Measurements from ENCODE around the gene PPP1R9B.
A peak's percentile ranks its signal among the peaks of the same experiment; 100 is the strongest.

Gene PPP1R9B

DNA sequence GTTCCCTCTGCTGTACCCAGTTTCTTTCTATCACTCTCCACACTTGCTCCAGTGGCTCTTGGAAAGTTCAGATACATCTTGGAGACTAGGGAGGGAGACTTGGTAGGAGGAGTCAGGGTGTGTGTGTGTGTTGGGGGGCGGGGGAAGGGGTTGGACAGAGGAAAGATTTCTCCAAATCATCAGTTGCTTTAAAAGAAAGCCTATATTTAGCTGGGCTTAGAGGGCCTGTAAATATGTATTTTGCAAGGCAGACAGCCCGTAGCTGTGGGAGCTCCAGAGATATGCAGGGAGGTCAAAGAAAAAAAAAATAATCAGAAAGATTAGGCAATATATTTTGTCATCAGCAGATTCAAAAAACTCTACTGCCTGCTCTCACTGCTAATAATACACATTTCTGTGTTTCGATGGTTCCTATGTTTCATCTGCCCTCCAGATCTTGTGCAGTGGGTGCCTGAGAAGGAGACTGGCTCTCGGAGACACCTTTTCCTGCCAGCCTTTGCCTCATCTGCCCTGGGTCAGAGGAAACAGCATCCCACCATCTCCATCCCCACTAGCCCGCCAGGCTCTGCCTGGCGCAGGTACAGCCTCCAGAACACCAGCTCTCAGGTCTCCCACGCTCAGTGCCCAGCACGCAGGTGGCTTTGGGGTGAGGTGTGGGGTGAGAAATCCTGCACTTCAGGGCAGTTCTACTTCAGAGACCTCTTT lies 4.8 kb upstream of the PPP1R9B start:
- no peak for DNase-seq

GRCh38 chr17:50154604-50155003 lies 4.1 kb upstream of the PPP1R9B start:
- no peak for DNase-seq

GRCh38 chr17:50153650-50154575 lies 3.4 kb upstream of the PPP1R9B start:
- no peak for DNase-seq

DNA sequence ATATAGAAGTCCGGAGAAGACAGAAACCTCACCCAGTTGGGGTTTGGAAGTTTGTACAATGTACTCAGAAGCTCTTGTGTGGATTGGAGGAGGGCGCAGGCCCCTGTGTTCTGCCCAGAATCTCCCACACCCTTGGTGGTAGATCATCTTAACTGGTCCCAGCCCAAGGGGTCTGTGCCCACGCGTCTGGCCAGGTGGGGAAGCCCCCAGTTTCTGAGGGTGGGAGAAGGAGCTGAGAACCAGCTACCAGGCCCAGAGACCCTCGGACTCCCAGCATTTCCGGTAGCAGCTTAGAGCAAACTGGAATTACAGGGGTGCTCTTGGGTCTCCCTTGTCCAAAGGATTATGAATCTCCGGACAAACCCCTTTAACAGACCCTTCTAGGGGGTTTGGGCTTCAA lies 2.3 kb upstream of the PPP1R9B start:
- DNase-seq: no peak

DNA sequence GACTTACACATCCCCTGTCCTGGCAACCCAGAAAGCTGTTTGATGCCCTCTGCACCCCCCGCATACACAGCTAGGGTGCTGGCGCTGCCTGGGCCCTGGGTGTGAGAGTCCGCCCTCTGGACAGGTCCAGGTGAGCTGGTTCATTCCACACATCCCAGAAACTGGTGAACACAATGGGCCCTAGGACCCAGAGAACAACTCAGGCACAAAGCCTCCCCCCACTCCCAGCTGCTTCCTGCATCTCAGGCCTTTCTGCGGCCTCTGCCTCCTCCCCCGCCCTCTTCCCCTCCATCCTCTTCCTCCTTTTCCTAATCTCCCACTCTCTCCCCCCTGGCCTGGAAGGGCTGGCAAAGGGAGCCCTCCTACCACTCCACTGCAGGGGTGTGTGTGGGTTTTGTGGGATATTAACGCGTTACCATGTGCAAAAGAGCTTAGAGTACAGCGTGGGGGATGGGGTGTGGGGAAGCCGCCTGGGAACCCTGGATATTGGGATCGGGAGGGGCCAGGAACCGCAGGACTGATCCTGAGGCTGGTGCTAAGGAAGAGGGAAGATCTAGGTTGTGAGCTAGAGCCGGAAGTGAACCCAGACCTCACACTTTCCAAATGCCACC lies 1.6 kb upstream of the PPP1R9B start:
- DNase-seq: peak; percentile 90

DNA sequence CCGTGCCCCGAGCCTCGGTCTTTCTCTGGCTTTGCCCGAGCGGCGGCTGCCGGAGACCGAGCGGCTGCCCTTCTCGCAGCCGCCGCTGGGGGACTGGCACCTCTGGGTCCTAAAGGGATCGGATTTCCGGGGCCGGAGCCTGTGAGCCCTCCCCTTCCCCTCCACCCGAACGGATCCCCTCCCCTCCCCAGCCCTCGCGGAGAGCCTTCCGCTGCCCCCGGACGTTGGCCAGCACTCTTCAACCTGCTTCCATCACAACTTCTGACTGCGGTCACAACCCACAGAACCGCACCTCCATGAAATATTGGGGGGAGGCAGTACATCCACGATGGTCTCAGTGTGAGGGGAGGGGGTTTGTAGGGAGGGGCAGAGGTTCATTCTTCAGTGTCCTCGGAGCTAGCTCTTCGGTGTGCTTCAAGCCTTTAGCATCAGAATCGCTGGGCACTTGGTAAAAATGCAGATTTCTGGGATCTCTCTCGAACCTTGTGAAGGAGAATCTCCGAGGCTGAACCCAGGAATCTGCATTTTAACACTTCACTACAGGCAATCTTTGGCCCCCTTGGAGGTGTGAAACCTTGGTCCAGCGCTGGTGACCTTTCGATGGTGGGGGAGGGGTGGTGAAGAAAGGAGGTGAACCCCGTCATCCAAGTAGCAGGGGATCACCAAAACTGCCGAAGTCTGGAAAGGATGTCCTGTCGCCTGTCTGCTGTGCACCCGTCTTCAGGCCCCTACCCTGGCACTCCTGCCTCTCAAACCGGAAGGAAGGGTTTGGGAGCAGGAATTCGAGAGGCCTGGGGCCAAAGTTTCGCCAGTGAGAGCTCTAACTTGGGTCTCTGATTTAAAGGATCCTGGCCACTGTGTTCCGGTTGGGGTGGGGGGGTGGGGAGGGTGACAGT lies 812 bp upstream of the PPP1R9B start:
- peak; percentile 93 for DNase-seq

DNA sequence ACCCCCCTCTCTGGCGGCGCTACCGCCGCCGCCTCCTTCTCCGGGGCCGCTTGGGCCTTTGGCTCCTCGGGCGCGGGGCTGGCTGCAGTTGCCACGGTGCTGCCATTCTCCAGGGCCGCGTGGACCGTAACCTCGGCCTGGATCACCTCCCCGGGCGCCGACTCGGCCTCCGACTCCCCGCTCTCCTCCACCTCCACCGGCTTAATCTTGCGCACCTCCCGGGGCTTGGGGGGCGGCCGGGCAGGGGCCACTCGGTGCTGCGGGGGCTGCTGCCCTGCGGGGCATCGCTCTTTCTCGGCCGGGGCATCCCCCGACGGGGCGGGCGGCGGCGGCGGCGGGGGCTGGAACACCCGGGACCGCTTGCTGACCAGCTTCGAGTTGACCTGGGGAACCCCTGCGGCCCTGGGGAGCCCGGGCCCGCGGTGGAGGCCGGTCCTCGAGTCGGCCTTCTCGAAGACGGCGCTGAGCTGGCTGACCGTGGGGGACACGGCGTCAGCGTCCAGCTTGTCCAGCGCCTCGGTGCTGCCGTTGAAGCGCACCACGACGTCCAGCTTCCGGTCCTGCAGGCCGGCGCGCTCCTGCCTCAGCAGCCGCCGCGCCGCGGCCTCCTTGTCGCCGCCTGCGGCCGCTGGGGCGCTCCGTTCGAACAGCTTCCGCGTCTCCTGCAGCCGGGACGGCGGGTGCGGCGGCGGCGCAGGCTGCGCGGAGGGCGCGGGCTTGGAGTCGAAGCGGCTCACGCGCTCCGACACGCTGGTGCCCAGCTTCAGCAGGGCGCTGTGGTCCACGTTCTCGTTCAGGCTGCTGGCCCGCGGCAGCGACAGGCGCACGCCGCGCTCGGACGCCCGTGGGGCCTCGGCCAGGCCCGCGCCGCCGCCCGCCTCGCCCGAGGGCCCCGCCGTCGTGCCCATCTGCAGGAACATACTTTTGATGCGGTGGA lies 792 bp downstream of the PPP1R9B start:
- DNase-seq: peak; percentile 41

DNA sequence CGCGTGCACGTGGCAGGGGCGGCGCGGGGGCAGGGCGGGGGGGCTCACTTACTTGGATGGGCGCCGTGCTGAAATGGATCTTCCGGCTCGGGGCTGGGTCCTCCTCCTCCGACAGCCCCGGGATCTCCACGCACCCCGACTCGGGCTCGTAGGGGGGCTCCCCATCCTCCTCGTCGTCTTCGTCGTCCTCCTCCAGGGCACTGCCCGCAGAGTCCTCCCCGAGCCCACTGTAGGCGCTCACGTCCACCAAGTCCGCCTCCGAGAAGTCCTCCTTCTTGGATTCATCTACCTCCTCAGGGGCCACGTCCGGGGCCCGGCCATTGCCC lies 1.4 kb downstream of the PPP1R9B start:
- no peak for DNase-seq

- DNase-seq: peak; percentile 51
Observed at GRCh38 chr17:50148226-50149090, 2.0 kb downstream of the PPP1R9B start.

DNA sequence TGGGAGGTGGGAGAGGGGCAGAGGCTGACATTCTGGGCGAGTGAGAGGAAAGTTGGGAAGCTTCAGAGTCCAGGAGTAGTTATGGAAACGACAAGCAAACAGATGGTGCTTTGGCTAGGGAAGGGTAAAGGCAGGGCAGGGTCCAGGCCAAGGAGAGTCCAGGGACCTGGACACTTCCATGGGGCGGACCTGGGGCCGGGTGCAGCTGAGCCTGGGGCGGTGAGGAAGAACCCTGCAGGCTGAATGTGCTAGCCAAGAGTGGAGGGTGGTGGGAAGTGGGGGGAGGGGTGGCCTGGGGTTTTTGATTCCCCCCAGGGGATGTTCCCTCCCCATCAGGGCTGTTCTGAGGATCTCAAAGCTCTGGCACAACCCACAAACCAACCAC lies 2.6 kb downstream of the PPP1R9B start:
- DNase-seq: no peak

DNA sequence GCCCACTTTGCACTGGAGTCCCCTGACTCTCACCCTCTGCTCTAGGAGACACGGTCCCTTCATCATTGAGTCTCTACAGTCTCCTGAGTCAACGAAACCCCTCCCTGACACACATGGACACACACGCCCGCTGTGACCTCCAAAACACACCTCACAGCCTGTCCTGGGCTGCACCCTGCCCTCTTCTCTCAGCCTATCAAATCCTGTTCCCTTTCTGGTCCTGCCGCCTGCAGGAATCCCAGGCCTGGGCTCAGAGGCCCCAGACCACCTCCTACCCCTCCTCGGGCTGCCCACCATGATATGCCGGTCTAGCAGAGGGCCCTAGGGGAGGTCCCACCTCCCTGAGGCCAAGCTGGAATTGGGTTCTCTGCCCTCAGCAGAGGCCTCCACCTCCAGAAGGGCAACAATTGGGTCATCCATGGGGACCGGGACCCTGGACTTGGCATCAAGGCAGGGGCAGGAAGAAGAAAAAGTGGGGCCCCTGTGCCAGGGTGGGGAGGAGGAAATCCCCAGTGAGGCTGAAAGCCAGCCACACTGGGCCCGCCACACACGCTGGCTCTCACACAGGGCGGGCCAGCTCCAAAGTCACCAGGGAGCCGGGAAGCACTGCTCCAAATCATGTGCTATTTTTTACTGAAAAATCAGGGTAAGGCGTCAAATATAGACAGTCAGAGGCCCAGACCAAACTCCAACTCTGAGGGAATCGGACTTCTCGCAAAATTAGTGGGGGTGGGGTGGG lies 3.4 kb downstream of the PPP1R9B start:
- no peak for DNase-seq

DNA sequence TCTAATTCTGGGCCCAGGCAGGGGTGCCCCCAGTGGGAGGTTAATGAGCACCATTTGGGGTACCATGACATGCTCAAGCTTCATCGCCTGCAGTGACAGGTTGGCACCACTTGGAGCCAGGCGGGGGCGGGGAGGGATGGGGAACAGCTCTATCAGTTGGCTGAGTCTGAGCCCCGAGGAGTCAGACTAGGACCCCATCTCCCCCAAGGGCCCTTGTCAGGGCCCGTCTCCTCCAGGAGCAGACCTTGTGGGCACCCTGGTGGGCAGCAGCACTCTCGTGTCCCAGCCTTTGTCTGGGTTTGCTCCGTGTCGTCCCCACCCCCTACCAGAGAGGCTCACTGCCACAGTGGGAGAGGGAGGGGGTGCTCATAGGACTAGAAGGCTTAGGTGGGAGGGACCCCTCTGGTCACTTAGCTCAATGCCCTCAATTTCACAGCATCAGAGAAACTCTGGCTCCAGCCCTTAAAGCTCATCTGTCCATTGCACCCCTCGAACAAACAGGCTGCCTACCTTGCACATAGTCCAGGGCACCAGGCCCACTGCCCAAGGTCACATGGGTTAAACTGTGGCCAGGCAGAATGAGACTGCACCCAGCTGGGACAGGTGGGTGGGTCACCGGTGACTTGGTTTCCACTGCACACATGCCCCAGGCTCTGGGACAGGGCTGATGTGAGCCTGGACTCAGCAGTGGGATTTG lies 4.1 kb downstream of the PPP1R9B start:
- DNase-seq: no peak

DNA sequence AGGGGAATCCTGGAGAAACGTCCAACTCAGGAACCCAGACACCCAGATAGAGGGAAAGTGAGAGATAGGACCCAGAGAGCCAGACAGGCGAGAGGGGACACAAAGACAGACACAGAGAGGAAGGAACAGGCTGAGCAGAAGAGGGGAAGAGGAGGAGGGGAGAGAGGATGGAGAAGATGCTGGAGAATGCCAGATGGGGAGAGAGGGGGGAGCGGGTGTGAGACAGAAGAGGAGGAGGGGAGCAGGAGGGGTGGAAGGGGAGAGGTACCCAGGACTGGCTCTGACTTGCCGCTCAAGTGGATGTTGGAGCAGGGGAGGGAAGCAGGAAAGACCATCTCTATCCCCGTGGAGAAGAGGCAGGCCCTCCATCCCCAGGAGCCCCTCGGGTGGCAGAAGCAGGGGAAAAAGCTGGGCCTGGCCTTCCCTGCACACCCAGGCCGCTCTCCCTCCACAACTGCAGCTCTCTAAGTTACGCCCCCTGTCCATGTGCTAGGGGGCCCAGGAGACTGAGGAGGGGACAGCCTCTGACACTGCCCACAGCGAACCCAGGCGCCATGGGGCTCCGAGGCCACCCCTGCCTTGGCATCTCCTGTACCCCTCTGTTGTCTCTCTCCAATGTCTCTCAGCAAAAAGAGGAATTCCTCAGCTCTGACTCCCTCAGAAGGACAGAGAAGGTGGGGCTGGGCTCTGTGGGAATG lies 4.8 kb downstream of the PPP1R9B start:
- DNase-seq: no peak

GRCh38 chr17:50144845-50145531 lies 5.5 kb downstream of the PPP1R9B start:
- DNase-seq: no peak

- DNase-seq: no peak
Observed at GRCh38 chr17:50144355-50144754, 6.1 kb downstream of the PPP1R9B start.

DNA sequence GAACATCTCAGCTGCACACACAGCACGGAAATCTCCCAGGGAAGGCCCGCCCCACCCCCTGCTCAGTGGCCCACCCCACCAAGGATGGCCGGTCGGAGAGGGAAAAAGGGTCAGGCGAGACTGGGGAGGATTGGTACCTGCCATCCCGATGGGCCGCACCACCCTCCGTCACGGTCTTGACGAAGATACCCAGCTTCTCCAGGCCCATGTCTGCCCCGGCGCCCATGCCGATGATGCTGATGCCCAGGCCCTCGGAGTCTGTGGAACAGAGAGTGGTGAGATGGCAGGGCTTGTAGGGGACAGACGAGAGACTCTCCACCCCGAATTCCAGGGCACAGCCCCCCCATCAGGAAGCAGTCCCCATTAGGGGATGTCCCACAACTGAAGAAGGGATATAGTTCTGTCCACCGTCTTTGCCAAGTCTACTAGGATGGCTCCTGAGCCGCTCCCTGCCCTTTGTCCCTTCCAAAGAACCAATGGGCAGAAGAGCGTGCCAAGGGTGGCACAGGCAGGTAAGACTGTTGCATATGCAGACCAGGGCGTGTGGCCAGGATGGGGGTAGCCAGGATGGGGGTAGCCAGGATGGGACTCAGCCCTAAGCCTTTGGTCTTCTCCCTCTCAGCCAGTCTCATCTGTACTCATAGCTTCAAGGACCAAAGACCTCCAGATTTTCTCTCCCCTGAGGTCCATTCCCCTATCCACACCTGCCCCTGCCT lies 6.9 kb downstream of the PPP1R9B start:
- DNase-seq: no peak

- DNase-seq: no peak
Observed at GRCh38 chr17:50141745-50142110, 8.7 kb downstream of the PPP1R9B start.

Measured in fibroblast of skin of abdomen (primary cell).